Activated CD4-positive, alpha-beta T cell treated with anti-CD3 and anti-CD28 coated beads, Interleukin-10, Interleukin-2, amounts not matched to agents 100 ng/mL and 50 ng/mL, durations not matched to agents 16 hours and 8 hours (primary cell): ENCODE results near the gene KCNQ1.
"Not testable (repeated sequence)": the region's sequence is repeated elsewhere in the genome, so short reads cannot be mapped to it uniquely, and the experiment has no call there.

Experiments used
- DNase-seq: peaks from one replicate; pipeline ENCODE4 v3.0.0-alpha.2; 2020

Gene KCNQ1

GRCh38 chr11:2477936-2478335 is 33.1 kb downstream of the KCNQ1 start:
- DNase-seq, result no peak

GRCh38 chr11:2480067-2480873 is 35.5 kb downstream of the KCNQ1 start:
- not testable (repeated sequence) for DNase-seq

- peak; percentile 23 for DNase-seq
Observed at GRCh38 chr11:2480874-2481220, 36.0 kb downstream of the KCNQ1 start.

- no peak for DNase-seq
Observed at GRCh38 chr11:2481253-2481652, 36.4 kb downstream of the KCNQ1 start.

- DNase-seq, result no peak
Observed at GRCh38 chr11:2482204-2482603, 37.4 kb downstream of the KCNQ1 start.

GRCh38 chr11:2482745-2483144 is 37.9 kb downstream of the KCNQ1 start:
- DNase-seq, result no peak

GRCh38 chr11:2483426-2483825 is 38.6 kb downstream of the KCNQ1 start:
- no peak for DNase-seq

- no peak for DNase-seq
Observed at GRCh38 chr11:2484576-2485125, 39.8 kb downstream of the KCNQ1 start.

- no peak for DNase-seq
Observed at GRCh38 chr11:2488004-2488403, 43.2 kb downstream of the KCNQ1 start.

- DNase-seq, result no peak
Observed at GRCh38 chr11:2489083-2489482, 44.3 kb downstream of the KCNQ1 start.

- not testable (repeated sequence) for DNase-seq
Observed at GRCh38 chr11:2497951-2498350, 53.1 kb downstream of the KCNQ1 start.

- no peak for DNase-seq
Observed at GRCh38 chr11:2498750-2499149, 53.9 kb downstream of the KCNQ1 start.

- no peak for DNase-seq
Observed at GRCh38 chr11:2507212-2507901, 62.5 kb downstream of the KCNQ1 start.

GRCh38 chr11:2507945-2508749 is 63.3 kb downstream of the KCNQ1 start:
- DNase-seq, result no peak

- DNase-seq, result no peak
Observed at GRCh38 chr11:2508793-2509192, 64.0 kb downstream of the KCNQ1 start.

- DNase-seq, result no peak
Observed at GRCh38 chr11:2509481-2510001, 64.7 kb downstream of the KCNQ1 start.

GRCh38 chr11:2510626-2511402 is 66.0 kb downstream of the KCNQ1 start:
- DNase-seq, result no peak

GRCh38 chr11:2511421-2512369 is 66.9 kb downstream of the KCNQ1 start:
- DNase-seq, result no peak

GRCh38 chr11:2512431-2513407 is 67.9 kb downstream of the KCNQ1 start:
- DNase-seq, result no peak

- no peak for DNase-seq
Observed at GRCh38 chr11:2513441-2513840, 68.6 kb downstream of the KCNQ1 start.
